WTC11 (cell line): ENCODE measurements around the gene ZCWPW2. TPM values are rescaled to one million over a fixed set of nuclear protein-coding genes. Genes with fewer than 3 reads are reported as not detected.

Experiments
- ATAC-seq: fragments of 200-7000 bp; cut with Tn5 transposase; 2 replicates; pipeline ENCODE4 v1.10.0; 2021; ENCODE audit warnings: mild to moderate bottlenecking, moderate library complexity
- CTCF ChIA-PET: fragments of 300-600 bp; sonication (Branson Sonifier 250); formaldehyde crosslinking; loops from one replicate; lab custom pipeline; 2021; ENCODE audit warnings: antibody characterized with exemption; lab: Charles Lee
- POLR2A ChIA-PET: fragments of 350-600 bp; sonication (Branson Sonifier 250); formaldehyde crosslinking; loops from one replicate; lab custom pipeline; 2021; ENCODE audit warnings: antibody characterized with exemption; lab: Charles Lee
- DNase-seq: peaks from one replicate; pipeline ENCODE4 v3.0.0; 2021; ENCODE audit warnings: low spot score
- H3K27ac Mint-ChIP-seq: 2 replicates; pipeline ENCODE4 v1.8.0; 2021; ENCODE audit warnings: mixed read lengths
- H3K27me3 Mint-ChIP-seq: 2 replicates; pipeline ENCODE4 v1.8.0; 2021; ENCODE audit warnings: low read depth, mild to moderate bottlenecking, moderate library complexity, mixed read lengths
- H3K36me3 Mint-ChIP-seq: 2 replicates; pipeline ENCODE4 v1.8.0; 2021; ENCODE audit warnings: mixed read lengths
- H3K4me1 Mint-ChIP-seq: 2 replicates; pipeline ENCODE4 v1.8.0; 2022; ENCODE audit warnings: mixed read lengths
- H3K4me3 Mint-ChIP-seq: 2 replicates; pipeline ENCODE4 v1.8.0; 2021; ENCODE audit warnings: mild to moderate bottlenecking, moderate library complexity, mixed read lengths
- H3K9me3 Mint-ChIP-seq: 2 replicates; pipeline ENCODE4 v1.8.0; 2021; ENCODE audit warnings: mixed read lengths
- ATF3 ChIP-seq: sonication (generic); formaldehyde crosslinking; conservative IDR thresholded peaks from 2 replicates; pipeline ENCODE4 v1.8.1; 2022; ENCODE audit warnings: mild to moderate bottlenecking, missing genetic modification reagents
- CTCF ChIP-seq: fragments of 200-600 bp; IDR thresholded peaks from 2 replicates; pipeline ENCODE4 v1.8.0; 2022; ENCODE audit warnings: antibody characterized with exemption
- ESRRA ChIP-seq: sonication (generic); formaldehyde crosslinking; IDR thresholded peaks from 2 replicates; pipeline ENCODE4 v1.8.1; 2022; ENCODE audit warnings: mild to moderate bottlenecking, missing genetic modification reagents, borderline replicate concordance
- FOXK1 ChIP-seq: sonication (generic); formaldehyde crosslinking; IDR thresholded peaks from 2 replicates; pipeline ENCODE4 v1.8.0; 2022; ENCODE audit warnings: mild to moderate bottlenecking, moderate library complexity, missing genetic modification reagents
- GABPB1 ChIP-seq: sonication (generic); formaldehyde crosslinking; IDR thresholded peaks from 2 replicates; pipeline ENCODE4 v1.8.1; 2023; ENCODE audit warnings: mild to moderate bottlenecking, missing genetic modification reagents
- GRHL2 ChIP-seq: fragments of 250-450 bp; sonication (Bioruptor Pico); IDR thresholded peaks from 2 replicates; pipeline ENCODE4 v1.8.0; 2022; ENCODE audit warnings: mild to moderate bottlenecking, moderate library complexity; ENCODE audit not compliant: insufficient replicate concordance, severe bottlenecking
- GTF2I ChIP-seq: fragments of 250-450 bp; sonication (Bioruptor Pico); conservative IDR thresholded peaks from 2 replicates; pipeline ENCODE4 v1.4.0; 2021; ENCODE audit warnings: mild to moderate bottlenecking
- IRF2 ChIP-seq: sonication (generic); formaldehyde crosslinking; IDR thresholded peaks from 2 replicates; pipeline ENCODE4 v1.8.0; 2022; ENCODE audit warnings: low read depth, missing genetic modification reagents, borderline replicate concordance
- NR1H2 ChIP-seq: sonication (generic); formaldehyde crosslinking; IDR thresholded peaks from 2 replicates; pipeline ENCODE4 v1.9.0; 2021; ENCODE audit warnings: mild to moderate bottlenecking, moderate library complexity, missing genetic modification reagents
- NR2C2 ChIP-seq: sonication (generic); formaldehyde crosslinking; IDR thresholded peaks from 2 replicates; pipeline ENCODE4 v1.8.0; 2022; ENCODE audit warnings: mild to moderate bottlenecking, missing genetic modification reagents
- OVOL2 ChIP-seq: fragments of 250-450 bp; sonication (Bioruptor Pico); IDR thresholded peaks from 2 replicates; pipeline ENCODE4 v1.9.0; 2021; ENCODE audit warnings: mild to moderate bottlenecking, borderline replicate concordance
- TCF7 ChIP-seq: sonication (generic); formaldehyde crosslinking; IDR thresholded peaks from 2 replicates; pipeline ENCODE4 v1.8.0; 2022; ENCODE audit warnings: mild to moderate bottlenecking, low read depth, missing genetic modification reagents, moderate library complexity
- TP53 ChIP-seq: sonication (generic); formaldehyde crosslinking; IDR thresholded peaks from 2 replicates; pipeline ENCODE4 v1.8.1; 2023; ENCODE audit warnings: mild to moderate bottlenecking, missing genetic modification reagents
- ZNF121 ChIP-seq: sonication (generic); formaldehyde crosslinking; IDR thresholded peaks from 2 replicates; pipeline ENCODE4 v1.8.0; 2023; ENCODE audit warnings: missing genetic modification reagents
- ZNF281 ChIP-seq: sonication (generic); formaldehyde crosslinking; IDR thresholded peaks from 2 replicates; pipeline ENCODE4 v1.8.0; 2023; ENCODE audit warnings: mild to moderate bottlenecking, missing genetic modification reagents
- total RNA-seq: library from RNA; stranded (reverse); gene quantifications from 3 replicates; pipeline ENCODE4 v1.2.3, GENCODE V29; 2021
- TF ChIP-seq, protein P1 (sequence below): sonication (generic); formaldehyde crosslinking; IDR thresholded peaks from 2 replicates; pipeline ENCODE4 v1.8.0; 2023; ENCODE audit warnings: missing genetic modification reagents
- TF ChIP-seq, protein P2 (sequence below): sonication (generic); formaldehyde crosslinking; IDR thresholded peaks from 2 replicates; pipeline ENCODE4 v1.8.0; 2023; ENCODE audit warnings: missing genetic modification reagents, mild to moderate bottlenecking, borderline replicate concordance
- TF ChIP-seq, protein P3 (sequence below): sonication (generic); formaldehyde crosslinking; IDR thresholded peaks from 2 replicates; pipeline ENCODE4 v1.8.1; 2023; ENCODE audit warnings: mild to moderate bottlenecking, moderate library complexity, missing genetic modification reagents

Gene ZCWPW2
- total RNA-seq, 1 experiment from 2014 or later, result 0.22 TPM

DNA sequence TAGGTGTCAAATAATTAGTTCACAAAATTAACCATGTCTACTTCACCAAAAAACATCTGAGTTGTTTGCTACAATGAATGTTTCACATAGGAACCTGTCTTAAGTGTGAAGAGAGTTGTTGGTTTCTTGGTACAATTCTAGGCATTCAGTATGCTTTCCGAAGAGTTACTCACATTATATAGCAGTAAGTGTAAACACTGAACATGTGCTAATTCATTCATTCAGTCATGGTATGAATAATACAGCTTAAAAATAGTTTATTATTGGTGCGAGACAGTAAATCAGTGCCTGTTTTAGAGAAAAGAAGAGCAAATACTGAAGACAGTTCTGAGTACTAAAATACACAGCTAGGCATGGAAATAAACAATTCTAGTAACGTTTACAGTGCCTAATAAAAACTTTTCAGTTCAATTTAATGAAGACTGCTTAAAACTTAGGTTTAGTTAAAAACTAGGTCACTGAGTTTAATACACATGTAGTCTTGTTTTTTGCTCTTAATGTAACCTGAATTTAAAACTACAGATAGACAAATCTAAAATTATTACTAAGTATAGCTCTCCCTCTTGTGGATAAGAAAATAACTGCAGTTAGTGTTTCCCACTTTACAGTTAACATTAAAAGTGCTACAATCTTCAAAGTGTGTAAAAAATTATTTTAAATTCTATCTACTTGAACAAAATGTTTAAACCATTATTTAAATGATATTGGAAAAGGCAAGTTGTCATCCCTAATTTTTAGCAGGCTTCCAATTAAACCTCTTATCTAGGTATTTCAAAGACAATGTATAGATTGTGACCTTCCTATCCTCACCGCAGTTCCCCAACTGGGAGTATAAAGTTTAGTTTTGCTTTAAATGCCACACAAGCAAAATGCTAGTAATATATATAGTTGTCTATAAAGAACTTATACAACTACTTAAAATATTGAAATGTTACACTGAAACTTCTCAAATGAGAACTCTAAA lies 20.1 kb upstream of the ZCWPW2 start:
- H3K4me3 Mint-ChIP-seq, result no peak overlapping the region
- DNase-seq, result no peak
- H3K36me3 Mint-ChIP-seq, result peaks cover 8% of the 10 kb centered on the region; the same call in 1 of the 2 replicates
- ATAC-seq, result no peak
- H3K9me3 Mint-ChIP-seq, result no peaks in the 10 kb centered on the region
- POLR2A ChIA-PET, result no interaction called here
- H3K4me1 Mint-ChIP-seq, result no peaks in the 10 kb centered on the region
- peak; percentile 66 for TF ChIP-seq CTCF
- no peak for TF ChIP-seq OVOL2 (CRISPR knock-in tag)
- TF ChIP-seq, all 79 proteins: peak for 1
- CTCF ChIA-PET, result interaction anchor here (1.0 to 3.5 kb wide), 10 partner anchors 9 to 648 kb away, joined by 3 to 29 read pairs (median 4); partner anchors contain the start of genes AZI2, EOMES and ZCWPW2
- H3K27ac Mint-ChIP-seq, result no peak overlapping the region
- no peaks in the 10 kb centered on the region for H3K27me3 Mint-ChIP-seq

DNA sequence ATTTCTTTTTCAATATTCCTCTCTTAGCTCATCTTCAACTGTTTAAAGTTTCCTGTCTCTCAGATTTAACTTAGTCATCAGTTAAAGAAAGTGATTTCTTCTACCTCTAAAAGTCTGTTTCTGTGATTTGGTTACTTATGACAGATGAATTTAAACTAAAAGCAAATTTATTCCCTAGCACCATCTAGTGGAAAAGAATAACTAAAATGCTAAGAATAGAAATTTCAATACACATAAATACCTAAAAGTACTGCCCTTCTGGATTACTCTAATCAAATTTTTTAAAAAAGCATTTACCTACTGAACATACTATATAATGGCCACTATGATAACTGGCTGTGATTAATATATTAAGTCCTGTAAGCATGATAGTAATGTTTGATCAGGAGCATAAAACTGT lies 14.0 kb upstream of the ZCWPW2 start:
- DNase-seq (no peak), ATAC-seq (no peak)
- Mint-ChIP-seq H3K4me3 (no peak overlapping the region), H3K27me3 (no peaks in the 10 kb centered on the region), H3K4me1 (no peaks in the 10 kb centered on the region), H3K9me3 (no peaks in the 10 kb centered on the region), H3K27ac (no peak overlapping the region), H3K36me3 (peaks cover 11% of the 10 kb centered on the region)
- ChIA-PET CTCF (no interaction called here), POLR2A (no interaction called here)
- no peak for TF ChIP-seq GABPB1 (CRISPR knock-in tag)
- TF ChIP-seq IRF2 (CRISPR knock-in tag), result no peak
- TF ChIP-seq TCF7 (CRISPR knock-in tag), result no peak
- no peak for TF ChIP-seq GRHL2
- TF ChIP-seq FOXK1 (CRISPR knock-in tag), result no peak
- no peak for TF ChIP-seq GTF2I (CRISPR knock-in tag)
- TF ChIP-seq ZNF121, result no peak
- TF ChIP-seq, protein P1, sequence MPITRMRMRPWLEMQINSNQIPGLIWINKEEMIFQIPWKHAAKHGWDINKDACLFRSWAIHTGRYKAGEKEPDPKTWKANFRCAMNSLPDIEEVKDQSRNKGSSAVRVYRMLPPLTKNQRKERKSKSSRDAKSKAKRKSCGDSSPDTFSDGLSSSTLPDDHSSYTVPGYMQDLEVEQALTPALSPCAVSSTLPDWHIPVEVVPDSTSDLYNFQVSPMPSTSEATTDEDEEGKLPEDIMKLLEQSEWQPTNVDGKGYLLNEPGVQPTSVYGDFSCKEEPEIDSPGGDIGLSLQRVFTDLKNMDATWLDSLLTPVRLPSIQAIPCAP (CRISPR knock-in tag), result no peak
- no peak for TF ChIP-seq ATF3
- no peak for TF ChIP-seq ZNF281
- no peak for TF ChIP-seq ESRRA (CRISPR knock-in tag)
- no peak for TF ChIP-seq NR2C2 (CRISPR knock-in tag)
- no peak for TF ChIP-seq NR1H2

GRCh38 chr3:28335246-28335645 lies 13.3 kb upstream of the ZCWPW2 start:
- CTCF ChIA-PET, result interaction anchor here (1.1 to 1.5 kb wide), 3 partner anchors 13 to 623 kb away, joined by 3 to 8 read pairs (median 3); no protein-coding TSS in a partner anchor
- no peak overlapping the region for H3K4me3 Mint-ChIP-seq
- no peaks in the 10 kb centered on the region for H3K4me1 Mint-ChIP-seq
- no peaks in the 10 kb centered on the region for H3K27me3 Mint-ChIP-seq
- ATAC-seq (no peak), DNase-seq (no peak)
- H3K27ac Mint-ChIP-seq, result no peak overlapping the region
- H3K9me3 Mint-ChIP-seq, result no peaks in the 10 kb centered on the region
- H3K36me3 Mint-ChIP-seq, result peaks cover 16% of the 10 kb centered on the region
- POLR2A ChIA-PET, result no interaction called here
- no peak for TF ChIP-seq TP53 (CRISPR knock-in tag)
- no peak for TF ChIP-seq GRHL2
- TF ChIP-seq, protein P2, sequence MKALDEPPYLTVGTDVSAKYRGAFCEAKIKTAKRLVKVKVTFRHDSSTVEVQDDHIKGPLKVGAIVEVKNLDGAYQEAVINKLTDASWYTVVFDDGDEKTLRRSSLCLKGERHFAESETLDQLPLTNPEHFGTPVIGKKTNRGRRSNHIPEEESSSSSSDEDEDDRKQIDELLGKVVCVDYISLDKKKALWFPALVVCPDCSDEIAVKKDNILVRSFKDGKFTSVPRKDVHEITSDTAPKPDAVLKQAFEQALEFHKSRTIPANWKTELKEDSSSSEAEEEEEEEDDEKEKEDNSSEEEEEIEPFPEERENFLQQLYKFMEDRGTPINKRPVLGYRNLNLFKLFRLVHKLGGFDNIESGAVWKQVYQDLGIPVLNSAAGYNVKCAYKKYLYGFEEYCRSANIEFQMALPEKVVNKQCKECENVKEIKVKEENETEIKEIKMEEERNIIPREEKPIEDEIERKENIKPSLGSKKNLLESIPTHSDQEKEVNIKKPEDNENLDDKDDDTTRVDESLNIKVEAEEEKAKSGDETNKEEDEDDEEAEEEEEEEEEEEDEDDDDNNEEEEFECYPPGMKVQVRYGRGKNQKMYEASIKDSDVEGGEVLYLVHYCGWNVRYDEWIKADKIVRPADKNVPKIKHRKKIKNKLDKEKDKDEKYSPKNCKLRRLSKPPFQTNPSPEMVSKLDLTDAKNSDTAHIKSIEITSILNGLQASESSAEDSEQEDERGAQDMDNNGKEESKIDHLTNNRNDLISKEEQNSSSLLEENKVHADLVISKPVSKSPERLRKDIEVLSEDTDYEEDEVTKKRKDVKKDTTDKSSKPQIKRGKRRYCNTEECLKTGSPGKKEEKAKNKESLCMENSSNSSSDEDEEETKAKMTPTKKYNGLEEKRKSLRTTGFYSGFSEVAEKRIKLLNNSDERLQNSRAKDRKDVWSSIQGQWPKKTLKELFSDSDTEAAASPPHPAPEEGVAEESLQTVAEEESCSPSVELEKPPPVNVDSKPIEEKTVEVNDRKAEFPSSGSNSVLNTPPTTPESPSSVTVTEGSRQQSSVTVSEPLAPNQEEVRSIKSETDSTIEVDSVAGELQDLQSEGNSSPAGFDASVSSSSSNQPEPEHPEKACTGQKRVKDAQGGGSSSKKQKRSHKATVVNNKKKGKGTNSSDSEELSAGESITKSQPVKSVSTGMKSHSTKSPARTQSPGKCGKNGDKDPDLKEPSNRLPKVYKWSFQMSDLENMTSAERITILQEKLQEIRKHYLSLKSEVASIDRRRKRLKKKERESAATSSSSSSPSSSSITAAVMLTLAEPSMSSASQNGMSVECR (CRISPR knock-in tag), result no peak
- TF ChIP-seq, protein P3, sequence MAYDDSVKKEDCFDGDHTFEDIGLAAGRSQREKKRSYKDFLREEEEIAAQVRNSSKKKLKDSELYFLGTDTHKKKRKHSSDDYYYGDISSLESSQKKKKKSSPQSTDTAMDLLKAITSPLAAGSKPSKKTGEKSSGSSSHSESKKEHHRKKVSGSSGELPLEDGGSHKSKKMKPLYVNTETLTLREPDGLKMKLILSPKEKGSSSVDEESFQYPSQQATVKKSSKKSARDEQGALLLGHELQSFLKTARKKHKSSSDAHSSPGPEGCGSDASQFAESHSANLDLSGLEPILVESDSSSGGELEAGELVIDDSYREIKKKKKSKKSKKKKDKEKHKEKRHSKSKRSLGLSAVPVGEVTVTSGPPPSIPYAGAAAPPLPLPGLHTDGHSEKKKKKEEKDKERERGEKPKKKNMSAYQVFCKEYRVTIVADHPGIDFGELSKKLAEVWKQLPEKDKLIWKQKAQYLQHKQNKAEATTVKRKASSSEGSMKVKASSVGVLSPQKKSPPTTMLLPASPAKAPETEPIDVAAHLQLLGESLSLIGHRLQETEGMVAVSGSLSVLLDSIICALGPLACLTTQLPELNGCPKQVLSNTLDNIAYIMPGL (CRISPR knock-in tag), result no peak
